HG02610 (cell line): ENCODE data around the gene SUMF2.
A peak's percentile ranks its signal among the peaks of the same experiment; 100 is the strongest.
"Not testable (repeated sequence)": the region's sequence is repeated elsewhere in the genome, so short reads cannot be mapped to it uniquely, and the experiment has no call there.

ENCODE experiments used
- ATAC-seq: cut with Tn5 transposase; IDR thresholded peaks from one replicate; pipeline ENCODE4 v1.9.1; 2021; ENCODE audit warnings: mild to moderate bottlenecking, moderate library complexity; ENCODE audit not compliant: unreplicated experiment

The SUMF2 gene

DNA sequence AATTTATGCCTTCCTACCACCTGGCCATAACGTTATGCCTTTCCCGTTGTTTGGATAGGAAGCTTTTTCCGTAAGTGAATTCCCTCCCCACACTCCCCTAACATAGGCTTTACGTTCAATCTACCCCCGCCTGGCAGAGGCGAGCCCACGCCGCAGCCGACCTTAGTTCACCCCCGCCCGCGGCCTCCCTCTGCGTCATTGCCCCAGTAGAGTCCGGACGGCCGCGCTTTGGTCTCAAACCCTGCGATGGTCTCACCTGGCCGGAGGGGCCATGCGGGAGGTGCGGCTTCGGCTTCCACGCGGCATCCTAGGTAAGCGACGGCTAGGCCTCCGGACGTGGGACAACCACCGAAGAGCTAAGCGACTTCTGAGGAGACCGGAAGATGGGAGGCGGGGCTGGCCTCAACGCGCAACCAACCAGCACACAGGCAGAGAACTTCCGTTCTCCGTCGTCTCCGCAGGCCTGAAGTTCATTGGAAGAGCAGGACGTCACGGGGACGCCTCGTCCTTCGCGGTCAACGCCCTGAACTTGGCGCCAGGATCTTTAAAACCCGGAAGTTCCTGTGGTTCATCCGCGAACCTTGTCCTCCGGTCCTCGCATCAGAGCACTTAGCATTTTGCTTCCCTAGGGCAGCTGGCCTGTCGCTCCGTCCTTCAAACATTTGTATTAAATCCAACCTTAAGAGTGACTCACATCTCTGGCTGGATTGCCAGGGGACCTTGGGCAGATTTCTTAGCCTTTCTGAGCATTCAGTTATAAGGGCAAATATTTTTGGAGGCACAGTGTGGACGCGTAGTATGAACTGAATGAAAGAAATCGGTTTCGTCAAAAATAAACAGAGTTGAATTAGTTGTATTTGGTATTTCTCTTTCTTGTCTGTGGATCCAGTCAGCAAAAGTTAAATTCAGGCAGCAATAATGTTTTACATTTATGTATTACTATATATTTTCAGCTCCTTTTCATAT, 42.3 kb downstream of the SUMF2 start, which contains the start of gene CHCHD2:
CHCHD2 (minus strand) TSS at position 369 of the 966 bp plus-strand sequence; CDS start at position 306, 63 bp downstream.
- peak; percentile 99 for ATAC-seq

GRCh38 chr7:56107954-56108258, 43.8 kb downstream of the SUMF2 start:
- ATAC-seq, result no peak

GRCh38 chr7:56110611-56111010, 46.5 kb downstream of the SUMF2 start:
- no peak for ATAC-seq

DNA sequence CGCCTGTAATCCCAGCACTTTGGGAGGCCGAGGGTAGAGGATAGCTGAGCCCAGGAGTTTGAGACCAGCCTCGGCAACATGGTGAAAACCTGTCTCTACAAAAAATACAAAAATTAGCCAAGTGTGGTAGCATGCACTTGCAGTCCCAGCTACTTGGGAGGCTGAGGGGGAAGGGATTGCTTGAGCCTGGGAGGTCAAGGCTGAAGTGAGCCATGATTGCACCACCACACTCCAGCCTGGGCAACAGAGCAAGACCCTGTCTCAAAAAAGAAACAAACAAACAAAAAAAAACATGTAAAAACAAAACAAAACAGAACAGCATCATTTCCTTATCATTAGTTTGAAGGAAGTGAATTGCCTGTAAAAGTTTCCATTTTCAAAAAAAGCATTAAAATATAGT, 48.2 kb downstream of the SUMF2 start:
- ATAC-seq, result not testable (repeated sequence)

- no peak for ATAC-seq
These were observed 51.9 kb downstream of the SUMF2 start, which contains the start of gene NUPR2 for GRCh38 chr7:56115852-56116538. NUPR2 (minus strand) TSS chr7:56116417; CDS start chr7:56116314, 103 bp downstream.

DNA sequence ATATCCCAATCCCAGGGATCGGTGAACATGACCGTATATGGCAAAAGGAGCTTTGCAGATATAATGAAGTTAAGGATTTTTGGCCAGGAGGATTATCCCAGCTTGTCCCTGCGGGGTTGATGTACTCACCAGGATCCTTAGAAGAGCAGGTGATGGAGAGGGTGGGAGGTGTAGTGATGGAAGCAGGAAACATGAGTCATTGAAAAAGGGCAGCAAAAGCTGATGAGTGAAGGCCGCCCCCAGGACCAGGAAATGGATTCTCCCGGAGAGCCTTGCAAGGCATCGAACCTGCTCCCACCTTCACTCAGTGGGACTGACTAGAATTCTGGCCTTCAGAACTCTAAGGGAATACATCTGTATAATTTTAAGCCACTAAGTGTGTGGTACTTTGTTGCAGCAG, 57.4 kb downstream of the SUMF2 start:
- no peak for ATAC-seq

DNA sequence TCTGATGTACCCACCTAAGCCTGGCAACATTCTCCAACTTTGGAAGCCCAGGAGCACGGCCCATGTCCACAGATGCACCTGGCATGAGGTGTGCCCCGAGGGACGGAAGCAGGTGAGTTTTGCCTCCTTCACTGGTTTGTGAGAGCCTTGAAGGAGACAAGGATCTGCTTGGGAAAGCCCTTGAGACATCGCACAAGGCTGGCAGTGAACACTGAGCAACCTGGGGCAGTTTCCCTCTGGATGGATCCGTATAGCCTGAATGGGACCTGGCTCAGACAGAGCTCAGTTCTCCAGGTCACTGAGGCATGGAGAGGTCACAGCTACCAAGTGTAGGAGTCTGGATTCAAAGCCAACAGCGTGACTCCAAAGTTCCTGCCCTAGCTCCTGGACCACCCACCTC, 60.9 kb downstream of the SUMF2 start:
- ATAC-seq, result no peak

DNA sequence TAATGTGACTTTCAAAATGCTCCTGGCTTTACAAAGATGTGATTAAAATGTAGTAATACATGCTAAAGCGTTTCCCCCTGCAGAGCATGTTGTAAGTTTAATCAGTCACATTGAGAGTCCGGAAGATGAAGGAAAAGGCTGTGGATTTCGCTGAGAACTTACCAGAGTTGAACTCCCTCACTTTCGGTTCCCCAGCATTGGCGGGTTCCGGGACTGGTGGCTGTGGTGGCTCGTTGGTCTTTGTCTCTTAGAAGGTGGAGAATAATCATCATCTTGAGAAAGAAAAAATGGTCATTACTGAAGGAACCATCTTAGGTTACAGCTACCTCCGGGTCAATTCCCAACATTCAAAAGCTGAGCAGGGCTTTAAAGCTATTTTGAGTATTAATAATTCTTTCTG, 61.7 kb downstream of the SUMF2 start:
- no peak for ATAC-seq

DNA sequence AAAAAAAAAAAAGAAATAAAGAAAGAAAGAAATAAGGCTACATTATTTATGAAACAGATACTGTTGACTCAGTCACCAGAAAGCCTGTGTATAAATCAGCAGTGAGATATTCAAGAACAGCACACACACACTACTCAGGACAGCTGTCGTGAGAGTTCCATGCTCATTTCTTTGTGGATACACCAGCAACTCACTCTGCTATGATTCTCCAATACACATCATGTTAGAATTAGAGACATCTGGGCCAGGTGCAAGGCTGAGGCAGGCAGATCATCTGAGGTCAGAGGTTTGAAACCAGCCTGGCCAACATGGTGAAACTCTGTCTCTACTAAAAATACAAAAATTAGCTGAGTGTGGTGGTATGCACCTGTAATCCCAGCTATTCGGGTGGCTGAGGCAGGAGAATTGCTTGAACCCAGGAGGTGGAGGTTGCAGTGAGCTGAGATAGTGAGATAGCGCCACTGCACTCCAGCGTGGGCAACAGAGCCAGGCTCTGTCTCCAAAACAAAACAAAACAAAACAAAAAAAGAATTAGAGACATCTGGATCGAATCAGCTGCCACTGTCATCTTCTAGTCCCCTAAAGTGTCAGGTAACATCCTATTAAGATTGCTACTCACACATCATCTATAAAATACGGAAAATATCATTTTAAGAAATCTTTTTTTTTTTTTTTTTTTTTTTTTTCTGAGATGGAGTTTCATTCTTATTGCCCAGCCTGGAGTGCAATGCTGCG, 63.3 kb downstream of the SUMF2 start:
- no peak for ATAC-seq
